ENCODE results near the gene STARD8. TPM values are rescaled to one million over a fixed set of nuclear protein-coding genes. Genes with fewer than 3 reads are reported as not detected.

The STARD8 gene
- polyA plus RNA-seq, 1 experiment, result 2.9 TPM

DNA sequence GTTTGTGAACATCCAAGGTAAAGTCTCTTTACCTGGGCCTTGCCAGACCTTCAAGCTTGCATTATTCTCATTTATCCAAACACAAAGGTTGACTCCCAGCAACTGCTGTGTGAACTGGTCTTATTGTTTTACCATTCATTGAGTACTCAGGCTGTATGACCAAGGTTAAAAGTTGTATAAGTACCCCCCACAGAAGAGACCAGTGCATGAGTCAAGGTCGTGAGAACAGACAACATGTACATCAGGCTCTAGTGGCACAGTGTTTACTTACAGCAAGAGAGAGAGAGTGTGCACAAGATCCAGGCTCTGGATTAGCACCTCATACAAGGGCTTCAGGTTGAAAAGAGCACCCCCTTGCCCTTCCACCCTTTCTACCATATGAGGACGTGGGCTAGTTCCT, 103.9 kb downstream of the STARD8 start:
- TF ChIP-seq, protein P1, sequence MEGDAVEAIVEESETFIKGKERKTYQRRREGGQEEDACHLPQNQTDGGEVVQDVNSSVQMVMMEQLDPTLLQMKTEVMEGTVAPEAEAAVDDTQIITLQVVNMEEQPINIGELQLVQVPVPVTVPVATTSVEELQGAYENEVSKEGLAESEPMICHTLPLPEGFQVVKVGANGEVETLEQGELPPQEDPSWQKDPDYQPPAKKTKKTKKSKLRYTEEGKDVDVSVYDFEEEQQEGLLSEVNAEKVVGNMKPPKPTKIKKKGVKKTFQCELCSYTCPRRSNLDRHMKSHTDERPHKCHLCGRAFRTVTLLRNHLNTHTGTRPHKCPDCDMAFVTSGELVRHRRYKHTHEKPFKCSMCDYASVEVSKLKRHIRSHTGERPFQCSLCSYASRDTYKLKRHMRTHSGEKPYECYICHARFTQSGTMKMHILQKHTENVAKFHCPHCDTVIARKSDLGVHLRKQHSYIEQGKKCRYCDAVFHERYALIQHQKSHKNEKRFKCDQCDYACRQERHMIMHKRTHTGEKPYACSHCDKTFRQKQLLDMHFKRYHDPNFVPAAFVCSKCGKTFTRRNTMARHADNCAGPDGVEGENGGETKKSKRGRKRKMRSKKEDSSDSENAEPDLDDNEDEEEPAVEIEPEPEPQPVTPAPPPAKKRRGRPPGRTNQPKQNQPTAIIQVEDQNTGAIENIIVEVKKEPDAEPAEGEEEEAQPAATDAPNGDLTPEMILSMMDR (IDR thresholded peaks at IDR 0.05; ENCODE audit: insufficient read depth, low read depth, low read length), result no peak
- DNase-seq (ENCODE audit: low read depth), result no peak
- CTCF ChIA-PET, result no interaction called here
- no peak overlapping the region for H3K4me3 ChIP-seq (ENCODE audit: low read depth, low read length)
- no peaks in the 10 kb centered on the region for H3K27me3 ChIP-seq (ENCODE audit: control insufficient read depth, insufficient read depth, low read length)
- no peaks in the 10 kb centered on the region for H3K36me3 ChIP-seq (ENCODE audit: control insufficient read depth, insufficient read depth, low read length)
- POLR2A ChIA-PET, result no interaction called here

DNA sequence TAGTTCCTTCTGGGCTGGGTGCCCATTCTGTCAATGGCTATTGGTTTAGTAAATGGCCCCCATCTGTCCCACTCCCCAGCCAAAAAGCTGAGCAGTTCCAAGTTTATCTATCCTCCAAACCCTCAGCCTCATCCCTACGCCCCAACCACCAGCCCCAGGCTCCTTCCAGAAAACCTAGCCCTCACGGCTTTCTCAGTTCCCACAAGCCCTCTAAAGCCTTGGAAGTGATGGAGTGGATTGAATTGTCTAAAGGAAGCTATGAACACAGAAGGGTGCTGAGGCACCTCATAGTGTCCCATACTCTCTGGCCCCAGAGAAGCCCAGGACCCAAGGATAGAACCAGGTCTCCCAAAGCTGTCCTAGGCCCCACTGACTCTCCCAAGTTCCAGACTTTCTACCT, 105.8 kb downstream of the STARD8 start:
- Histone ChIP-seq H3K4me3 (ENCODE audit: low read depth, low read length) (no peak overlapping the region), H3K27me3 (ENCODE audit: control insufficient read depth, insufficient read depth, low read length) (no peaks in the 10 kb centered on the region), H3K36me3 (ENCODE audit: control insufficient read depth, insufficient read depth, low read length) (no peaks in the 10 kb centered on the region)
- ChIA-PET POLR2A (no interaction called here), CTCF (no interaction called here)
- DNase-seq (ENCODE audit: low read depth), result no peak
- TF ChIP-seq, protein P1 (IDR thresholded peaks at IDR 0.05; ENCODE audit: insufficient read depth, low read depth, low read length), result no peak

DNA sequence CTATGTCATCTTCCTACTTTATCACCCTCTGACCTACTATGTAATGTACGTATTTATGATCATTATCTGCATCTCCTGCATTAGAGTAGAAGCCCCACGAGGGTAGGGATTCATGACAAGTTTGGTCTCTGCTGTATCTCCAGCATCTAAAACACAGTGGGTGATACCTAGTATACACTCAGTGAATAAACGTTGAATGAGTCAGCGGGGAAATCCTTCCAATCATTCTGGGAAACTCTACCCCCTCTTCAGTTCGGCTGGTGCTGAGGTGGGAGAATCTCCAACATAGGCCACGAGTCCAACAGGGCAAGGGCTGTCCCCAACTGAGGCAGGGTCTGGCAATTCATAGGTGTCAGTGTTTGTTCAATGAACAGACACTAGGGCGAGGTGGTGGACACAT, 106.9 kb downstream of the STARD8 start:
- ChIA-PET POLR2A (no interaction called here), CTCF (no interaction called here)
- no peak for DNase-seq (ENCODE audit: low read depth)
- TF ChIP-seq, protein P1 (IDR thresholded peaks at IDR 0.05; ENCODE audit: insufficient read depth, low read depth, low read length), result no peak
- H3K27me3 ChIP-seq (ENCODE audit: control insufficient read depth, insufficient read depth, low read length), result no peaks in the 10 kb centered on the region
- no peaks in the 10 kb centered on the region for H3K36me3 ChIP-seq (ENCODE audit: control insufficient read depth, insufficient read depth, low read length)
- H3K4me3 ChIP-seq (ENCODE audit: low read depth, low read length), result no peak overlapping the region

DNA sequence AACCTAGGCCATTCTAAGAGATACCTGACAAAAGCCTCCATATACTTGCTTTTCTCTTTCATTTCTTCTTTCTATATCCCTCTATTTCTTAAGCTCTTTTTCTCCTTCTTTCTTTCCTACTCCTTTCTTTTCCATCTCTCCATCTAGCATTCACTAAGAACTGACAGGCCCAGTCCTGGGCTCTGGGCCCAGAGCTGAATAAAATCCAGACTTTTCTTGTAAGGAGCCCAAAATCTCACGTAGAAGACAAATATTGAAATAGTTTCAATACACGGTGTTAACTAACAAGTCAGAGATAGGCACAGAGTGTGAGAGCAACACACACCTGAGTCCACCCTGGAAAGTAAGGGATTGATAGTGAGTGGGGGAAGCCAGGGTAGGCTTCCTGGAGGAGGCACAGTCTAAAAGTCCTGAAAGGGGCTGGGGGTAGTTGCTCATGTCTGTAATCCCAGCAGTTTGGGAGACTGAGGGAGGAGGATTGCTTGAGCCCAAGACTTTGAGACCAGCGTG, 108.2 kb downstream of the STARD8 start:
- ChIA-PET CTCF (no interaction called here), POLR2A (no interaction called here)
- TF ChIP-seq, protein P1 (IDR thresholded peaks at IDR 0.05; ENCODE audit: insufficient read depth, low read depth, low read length), result no peak
- no peaks in the 10 kb centered on the region for H3K27me3 ChIP-seq (ENCODE audit: control insufficient read depth, insufficient read depth, low read length)
- no peak for DNase-seq (ENCODE audit: low read depth)
- no peaks in the 10 kb centered on the region for H3K36me3 ChIP-seq (ENCODE audit: control insufficient read depth, insufficient read depth, low read length)
- no peak overlapping the region for H3K4me3 ChIP-seq (ENCODE audit: low read depth, low read length)

DNA sequence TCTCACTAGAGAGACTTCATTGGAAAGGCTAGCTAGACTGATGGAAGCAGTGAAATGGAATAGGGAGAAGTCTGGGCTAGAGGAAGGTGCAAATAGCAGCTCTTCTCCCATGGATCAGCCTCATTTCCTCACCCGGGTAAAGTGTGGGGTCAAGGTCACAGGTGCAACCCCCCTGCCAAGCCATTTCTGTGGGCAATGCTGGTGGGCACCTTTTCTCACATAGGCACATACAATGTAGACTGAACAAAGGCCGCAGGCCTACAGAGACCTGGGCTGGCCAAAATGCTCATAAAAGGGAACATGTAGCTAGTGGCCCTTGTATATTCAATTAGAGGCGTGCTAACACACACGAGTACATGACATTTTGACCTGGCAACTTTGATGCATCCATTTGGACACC, 109.9 kb downstream of the STARD8 start:
- Histone ChIP-seq H3K4me3 (ENCODE audit: low read depth, low read length) (no peak overlapping the region), H3K36me3 (ENCODE audit: control insufficient read depth, insufficient read depth, low read length) (no peaks in the 10 kb centered on the region), H3K27me3 (ENCODE audit: control insufficient read depth, insufficient read depth, low read length) (no peaks in the 10 kb centered on the region)
- TF ChIP-seq, protein P1 (IDR thresholded peaks at IDR 0.05; ENCODE audit: insufficient read depth, low read depth, low read length), result no peak
- ChIA-PET CTCF (no interaction called here), POLR2A (no interaction called here)
- no peak for DNase-seq (ENCODE audit: low read depth)
